BJ (cell line): Measurements from ENCODE around the gene TENT5A. TPM values are rescaled to one million over a fixed set of nuclear protein-coding genes. Genes with fewer than 3 reads are reported as not detected.

Experiments
- CTCF ChIA-PET: fragments of 350-600 bp; formaldehyde crosslinking; extraction: SDS; loops from one replicate; lab custom pipeline; 2021; ENCODE audit warnings: antibody characterized with exemption, inconsistent platforms; lab: Yijun Ruan, JAX
- POLR2A ChIA-PET: fragments of 300-600 bp; sonication (Branson Sonifier 250); formaldehyde crosslinking; extraction: SDS; loops from one replicate; lab custom pipeline; 2021; ENCODE audit warnings: antibody characterized with exemption; lab: Charles Lee
- DNase-seq: peaks from one replicate; pipeline ENCODE4 v3.0.0-alpha.2; 2011; ENCODE audit warnings: low read depth
- H3K27me3 ChIP-seq: 2 replicates; pipeline ENCODE4 v1.6.0; 2011; ENCODE audit warnings: low read length; ENCODE audit not compliant: control insufficient read depth, insufficient read depth
- H3K36me3 ChIP-seq: 2 replicates; pipeline ENCODE4 v1.5.1; 2011; ENCODE audit warnings: low read length; ENCODE audit not compliant: control insufficient read depth, insufficient read depth
- H3K4me3 ChIP-seq: 2 replicates; pipeline ENCODE4 v1.5.1; 2011; ENCODE audit warnings: low read depth, mild to moderate bottlenecking, control low read depth, low read length
- polyA plus RNA-seq: library from polyadenylated mRNA; depleted of rRNA; stranded (reverse); fragments of >200 nt; gene quantifications from 2 replicates; pipeline ENCODE4 v1.2.3, GENCODE V29; 2011
- TF ChIP-seq, protein P1 (sequence below): IDR thresholded peaks from 2 replicates; pipeline ENCODE4 v1.5.1; 2011; ENCODE audit warnings: low read depth, mild to moderate bottlenecking, control low read depth, inconsistent platforms, low read length, moderate library complexity; ENCODE audit not compliant: insufficient read depth

Gene TENT5A
- polyA plus RNA-seq, 1 experiment: 9.7 TPM

DNA sequence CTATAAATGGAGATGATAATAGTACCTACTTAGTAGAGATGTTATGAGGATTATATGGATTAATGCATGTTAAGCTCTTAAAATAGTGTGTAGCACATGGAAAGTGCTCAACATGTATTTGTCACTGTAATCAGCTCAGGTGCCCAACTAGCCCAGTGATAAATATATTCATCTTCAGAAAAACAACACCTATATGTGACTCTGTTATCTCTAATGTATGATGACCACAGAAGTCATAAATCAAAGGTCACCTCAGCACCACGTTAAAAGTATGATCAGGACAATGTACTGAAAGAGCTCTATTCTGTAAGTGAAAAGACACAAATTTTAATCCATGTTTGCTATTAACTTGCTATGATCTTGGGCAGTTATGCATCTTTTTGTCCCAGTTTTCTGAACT is 36.8 kb upstream of the TENT5A start:
- no peaks in the 10 kb centered on the region for H3K36me3 ChIP-seq
- H3K27me3 ChIP-seq: no peaks in the 10 kb centered on the region
- no peak for DNase-seq
- TF ChIP-seq, protein P1, sequence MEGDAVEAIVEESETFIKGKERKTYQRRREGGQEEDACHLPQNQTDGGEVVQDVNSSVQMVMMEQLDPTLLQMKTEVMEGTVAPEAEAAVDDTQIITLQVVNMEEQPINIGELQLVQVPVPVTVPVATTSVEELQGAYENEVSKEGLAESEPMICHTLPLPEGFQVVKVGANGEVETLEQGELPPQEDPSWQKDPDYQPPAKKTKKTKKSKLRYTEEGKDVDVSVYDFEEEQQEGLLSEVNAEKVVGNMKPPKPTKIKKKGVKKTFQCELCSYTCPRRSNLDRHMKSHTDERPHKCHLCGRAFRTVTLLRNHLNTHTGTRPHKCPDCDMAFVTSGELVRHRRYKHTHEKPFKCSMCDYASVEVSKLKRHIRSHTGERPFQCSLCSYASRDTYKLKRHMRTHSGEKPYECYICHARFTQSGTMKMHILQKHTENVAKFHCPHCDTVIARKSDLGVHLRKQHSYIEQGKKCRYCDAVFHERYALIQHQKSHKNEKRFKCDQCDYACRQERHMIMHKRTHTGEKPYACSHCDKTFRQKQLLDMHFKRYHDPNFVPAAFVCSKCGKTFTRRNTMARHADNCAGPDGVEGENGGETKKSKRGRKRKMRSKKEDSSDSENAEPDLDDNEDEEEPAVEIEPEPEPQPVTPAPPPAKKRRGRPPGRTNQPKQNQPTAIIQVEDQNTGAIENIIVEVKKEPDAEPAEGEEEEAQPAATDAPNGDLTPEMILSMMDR: no peak
- POLR2A ChIA-PET: interaction anchor here (0.6 kb wide), 1 partner anchor 21 kb away, joined by 3 read pairs; no protein-coding TSS in a partner anchor
- CTCF ChIA-PET: no interaction called here
- no peak overlapping the region for H3K4me3 ChIP-seq

GRCh38 chr6:81788748-81789147 is 36.3 kb upstream of the TENT5A start:
- TF ChIP-seq, protein P1: no peak
- H3K4me3 ChIP-seq: no peak overlapping the region
- H3K27me3 ChIP-seq: no peaks in the 10 kb centered on the region
- CTCF ChIA-PET: no interaction called here
- POLR2A ChIA-PET: interaction anchor here (0.6 kb wide), 1 partner anchor 21 kb away, joined by 3 read pairs; no protein-coding TSS in a partner anchor
- no peaks in the 10 kb centered on the region for H3K36me3 ChIP-seq
- DNase-seq: no peak

GRCh38 chr6:81787313-81788068 is 35.0 kb upstream of the TENT5A start:
- ChIA-PET POLR2A (no interaction called here), CTCF (no interaction called here)
- Histone ChIP-seq H3K4me3 (no peak overlapping the region), H3K27me3 (no peaks in the 10 kb centered on the region), H3K36me3 (no peaks in the 10 kb centered on the region)
- TF ChIP-seq, protein P1: no peak
- no peak for DNase-seq

DNA sequence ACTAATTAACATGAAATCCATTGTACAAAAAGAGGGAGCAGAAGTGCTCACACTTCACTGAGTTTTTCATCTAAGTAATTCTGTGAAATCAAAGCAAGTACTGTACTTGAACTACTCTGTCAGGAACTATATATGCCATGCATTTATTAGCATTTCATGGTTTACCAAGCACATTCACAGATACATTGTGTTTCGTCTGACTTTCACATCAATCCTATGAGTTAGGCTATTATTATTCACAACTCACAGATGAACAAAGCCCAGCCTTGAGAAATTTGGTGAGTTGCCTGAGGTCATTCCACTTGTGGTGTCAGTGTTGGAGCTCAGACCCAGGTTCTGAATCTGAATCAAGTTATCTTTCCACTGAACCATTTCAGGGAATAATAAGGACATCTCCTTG is 33.7 kb upstream of the TENT5A start:
- Histone ChIP-seq H3K27me3 (no peaks in the 10 kb centered on the region), H3K36me3 (no peaks in the 10 kb centered on the region), H3K4me3 (no peak overlapping the region)
- CTCF ChIA-PET: interaction anchor here (0.9 kb wide), 1 partner anchor 220 kb away, joined by 6 read pairs; no protein-coding TSS in a partner anchor
- TF ChIP-seq, protein P1: no peak
- POLR2A ChIA-PET: no interaction called here
- DNase-seq: no peak

- no peaks in the 10 kb centered on the region for H3K36me3 ChIP-seq
- H3K27me3 ChIP-seq: no peaks in the 10 kb centered on the region
- ChIA-PET CTCF (interaction anchor here (0.7 kb wide), 1 partner anchor 101 kb away, joined by 3 read pairs; no protein-coding TSS in a partner anchor), POLR2A (no interaction called here)
- TF ChIP-seq, protein P1: no peak
- no peak for DNase-seq
- H3K4me3 ChIP-seq: no peak overlapping the region
These were observed 32.9 kb upstream of the TENT5A start for GRCh38 chr6:81785377-81785776.
